Tibial artery (tissue), 4 donors: ENCODE measurements around the gene DHX35.

ENCODE experiments used
- DNase-seq, 2 donors: peaks; one replicate each; pipeline ENCODE4 v3.0.0-alpha.2; 2019
- H3K27ac ChIP-seq, 2 donors: fragments of 200-600 bp; sonication (generic) in 1 of 2; 1 replicate in 1 of 2; 2 replicates in 1 of 2; pipeline ENCODE4 v1.5.1; 2018 to 2019; ENCODE audit warnings: mild to moderate bottlenecking in 1 of 2
- H3K27me3 ChIP-seq, 2 donors: fragments of 200-600 bp; sonication (generic) in 1 of 2; one replicate each; pipeline versions ENCODE4 v1.5.1 to v1.6.0; 2016 to 2019
- H3K36me3 ChIP-seq, 3 donors: fragments of 200-600 bp; sonication (generic) in 2 of 3; one replicate each; pipeline ENCODE4 v1.5.1; 2016 to 2019; ENCODE audit warnings: mild to moderate bottlenecking in 2 of 3
- H3K4me1 ChIP-seq, 4 donors: fragments of 200-600 bp; sonication (generic) in 2 of 4; 1 replicate in 3 of 4; 2 replicates in 1 of 4; pipeline ENCODE4 v1.5.1; 2016 to 2019
- H3K4me3 ChIP-seq, 2 donors: fragments of 200-600 bp; sonication (generic) in 1 of 2; 1 replicate in 1 of 2; 2 replicates in 1 of 2; pipeline ENCODE4 v1.5.1; 2018 to 2019; ENCODE audit warnings: mild to moderate bottlenecking in 2 of 2
- H3K9me3 ChIP-seq, 3 donors: fragments of 200-600 bp; sonication (generic) in 1 of 3; one replicate each; pipeline ENCODE4 v1.5.1; 2016 to 2019
- intact Hi-C: fragments of 100-400 bp; cut with DNase I; formaldehyde crosslinking; loops from one replicate; pipeline ENCODE4 v1.15.0; 2023; ENCODE audit warnings: low total_unique reads
- TF ChIP-seq, protein P1 (sequence below), 2 experiments: fragments of 200-600 bp in 1 of 2; fragments of 450-650 bp in 1 of 2; IDR thresholded peaks; one replicate each; pipeline ENCODE4 v1.5.1; 2017 to 2019; ENCODE audit warnings: antibody characterized with exemption in 2 of 2, mild to moderate bottlenecking in 1 of 2, moderate library complexity in 1 of 2

DHX35 gene

DNA sequence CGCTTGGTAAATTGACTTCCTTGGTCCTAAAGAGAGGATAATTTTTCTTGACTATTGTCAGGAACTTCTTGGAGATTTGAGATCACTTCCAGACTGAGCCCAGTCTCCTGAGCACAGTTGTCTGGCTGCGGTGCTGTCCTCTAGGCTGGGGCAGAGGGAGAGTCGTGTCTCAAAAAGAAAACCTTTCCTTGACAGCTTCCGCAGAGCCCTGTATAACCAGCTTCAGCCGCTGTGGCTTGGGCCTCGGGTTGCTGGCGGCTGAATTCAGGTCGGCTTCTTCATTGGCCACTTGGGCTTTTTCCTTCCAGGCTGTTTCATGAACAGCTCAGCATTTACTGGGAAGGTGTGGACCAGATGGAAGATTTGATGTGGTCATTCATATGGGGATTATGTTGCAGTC, 75.9 kb downstream of the DHX35 start:
- H3K9me3 ChIP-seq = no peaks in the 10 kb centered on the region
- DNase-seq = no peak
- H3K27me3 ChIP-seq = no peaks in the 10 kb centered on the region
- no peak overlapping the region for H3K27ac ChIP-seq
- H3K4me1 ChIP-seq = peaks cover 0 to 5% (median 0%) of the 10 kb centered on the region in 4 donors
- intact Hi-C loops = loop anchor here (2.0 kb wide), 1 partner anchor 73 kb away; no protein-coding TSS in a partner anchor
- TF ChIP-seq, protein P1, sequence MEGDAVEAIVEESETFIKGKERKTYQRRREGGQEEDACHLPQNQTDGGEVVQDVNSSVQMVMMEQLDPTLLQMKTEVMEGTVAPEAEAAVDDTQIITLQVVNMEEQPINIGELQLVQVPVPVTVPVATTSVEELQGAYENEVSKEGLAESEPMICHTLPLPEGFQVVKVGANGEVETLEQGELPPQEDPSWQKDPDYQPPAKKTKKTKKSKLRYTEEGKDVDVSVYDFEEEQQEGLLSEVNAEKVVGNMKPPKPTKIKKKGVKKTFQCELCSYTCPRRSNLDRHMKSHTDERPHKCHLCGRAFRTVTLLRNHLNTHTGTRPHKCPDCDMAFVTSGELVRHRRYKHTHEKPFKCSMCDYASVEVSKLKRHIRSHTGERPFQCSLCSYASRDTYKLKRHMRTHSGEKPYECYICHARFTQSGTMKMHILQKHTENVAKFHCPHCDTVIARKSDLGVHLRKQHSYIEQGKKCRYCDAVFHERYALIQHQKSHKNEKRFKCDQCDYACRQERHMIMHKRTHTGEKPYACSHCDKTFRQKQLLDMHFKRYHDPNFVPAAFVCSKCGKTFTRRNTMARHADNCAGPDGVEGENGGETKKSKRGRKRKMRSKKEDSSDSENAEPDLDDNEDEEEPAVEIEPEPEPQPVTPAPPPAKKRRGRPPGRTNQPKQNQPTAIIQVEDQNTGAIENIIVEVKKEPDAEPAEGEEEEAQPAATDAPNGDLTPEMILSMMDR (IDR thresholded peaks at IDR 0.05) = no peak
- H3K4me3 ChIP-seq = no peak overlapping the region
- peaks cover 45 to 98% (median 76%) of the 10 kb centered on the region in 3 donors for H3K36me3 ChIP-seq

DNA sequence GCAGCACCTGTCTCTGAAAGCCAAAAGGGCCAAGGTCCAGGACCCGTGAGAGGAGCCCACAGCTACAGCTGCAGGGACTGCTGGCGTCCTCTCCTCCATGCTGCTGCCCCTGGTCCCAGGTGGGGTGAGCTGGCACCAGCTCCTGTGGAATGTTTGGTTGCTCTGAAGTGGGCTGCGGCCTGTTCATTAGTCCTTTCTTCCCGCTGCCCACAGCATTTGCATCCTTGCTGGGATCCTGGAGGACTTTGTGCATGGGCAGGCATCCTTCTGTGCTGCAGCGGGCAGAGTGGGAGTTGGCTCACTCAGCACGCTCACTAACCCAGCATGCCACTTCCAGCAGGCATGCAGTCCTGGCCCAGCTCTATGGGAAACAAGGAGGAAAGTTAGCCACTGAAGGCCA, 76.4 kb downstream of the DHX35 start:
- peaks cover 0 to 5% (median 0%) of the 10 kb centered on the region in 4 donors for H3K4me1 ChIP-seq
- no peak overlapping the region for H3K27ac ChIP-seq
- no peak for DNase-seq
- no peaks in the 10 kb centered on the region for H3K27me3 ChIP-seq
- no peak overlapping the region for H3K4me3 ChIP-seq
- intact Hi-C loops = loop anchor here (2.0 kb wide), 1 partner anchor 74 kb away; no protein-coding TSS in a partner anchor
- H3K9me3 ChIP-seq = no peaks in the 10 kb centered on the region
- H3K36me3 ChIP-seq = peaks cover 44 to 96% (median 77%) of the 10 kb centered on the region in 3 donors
- TF ChIP-seq, protein P1 (IDR thresholded peaks at IDR 0.05) = no peak

DNA sequence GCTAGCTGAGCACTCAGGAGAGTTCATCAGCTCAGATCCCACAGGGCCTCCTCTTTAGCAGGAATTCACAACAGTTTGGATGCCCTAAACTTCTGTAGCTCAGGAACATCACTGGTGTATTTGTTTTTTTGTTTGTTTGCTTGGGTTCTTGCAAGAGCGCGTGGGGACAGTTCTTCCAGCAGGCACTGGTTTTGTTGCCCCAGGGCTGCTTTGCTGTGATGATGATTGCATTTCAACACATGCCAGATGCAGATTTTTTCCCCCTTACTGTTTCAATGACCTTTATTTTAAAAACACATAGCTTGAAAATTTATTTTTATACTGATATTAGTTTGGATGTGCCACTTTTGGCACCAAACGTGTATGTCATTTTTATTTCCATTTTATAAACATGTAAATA, 77.1 kb downstream of the DHX35 start:
- no peak overlapping the region for H3K4me3 ChIP-seq
- TF ChIP-seq, protein P1 (IDR thresholded peaks at IDR 0.05) = no peak
- intact Hi-C loops = loop anchor here (2.0 kb wide), 1 partner anchor 74 kb away; no protein-coding TSS in a partner anchor
- H3K27ac ChIP-seq = no peak overlapping the region
- H3K36me3 ChIP-seq = peaks cover 40 to 88% (median 70%) of the 10 kb centered on the region in 3 donors
- peaks cover 0 to 5% (median 0%) of the 10 kb centered on the region in 4 donors for H3K4me1 ChIP-seq
- H3K27me3 ChIP-seq = no peaks in the 10 kb centered on the region
- no peaks in the 10 kb centered on the region for H3K9me3 ChIP-seq
- DNase-seq = no peak

DNA sequence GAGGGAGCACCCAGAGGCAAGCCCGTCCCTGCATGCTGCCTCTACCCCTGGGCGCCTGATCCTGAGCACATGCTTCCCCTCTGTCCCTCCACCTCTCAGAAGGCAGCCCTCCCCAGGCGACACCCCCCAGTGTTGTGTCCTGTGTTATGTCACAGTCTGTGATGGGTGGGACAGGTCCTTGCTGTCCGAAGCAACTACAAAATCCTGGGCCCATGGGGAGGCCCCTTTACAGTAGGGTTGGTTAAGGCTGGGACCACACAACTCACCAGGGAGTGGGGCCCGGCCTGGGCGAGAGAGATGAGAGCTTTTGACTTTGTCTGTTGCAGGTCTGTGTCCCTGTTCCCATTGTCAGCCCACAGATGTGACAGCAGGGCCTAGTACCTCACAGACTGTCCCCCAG, 78.0 kb downstream of the DHX35 start:
- intact Hi-C loops = no loop called here
- H3K4me1 ChIP-seq = peaks cover 0 to 5% (median 0%) of the 10 kb centered on the region in 4 donors
- no peaks in the 10 kb centered on the region for H3K27me3 ChIP-seq
- no peak overlapping the region for H3K27ac ChIP-seq
- TF ChIP-seq, protein P1 (IDR thresholded peaks at IDR 0.05) = no peak
- H3K4me3 ChIP-seq = no peak overlapping the region
- peaks cover 33 to 80% (median 65%) of the 10 kb centered on the region in 3 donors for H3K36me3 ChIP-seq
- no peaks in the 10 kb centered on the region for H3K9me3 ChIP-seq
- DNase-seq = no peak

DNA sequence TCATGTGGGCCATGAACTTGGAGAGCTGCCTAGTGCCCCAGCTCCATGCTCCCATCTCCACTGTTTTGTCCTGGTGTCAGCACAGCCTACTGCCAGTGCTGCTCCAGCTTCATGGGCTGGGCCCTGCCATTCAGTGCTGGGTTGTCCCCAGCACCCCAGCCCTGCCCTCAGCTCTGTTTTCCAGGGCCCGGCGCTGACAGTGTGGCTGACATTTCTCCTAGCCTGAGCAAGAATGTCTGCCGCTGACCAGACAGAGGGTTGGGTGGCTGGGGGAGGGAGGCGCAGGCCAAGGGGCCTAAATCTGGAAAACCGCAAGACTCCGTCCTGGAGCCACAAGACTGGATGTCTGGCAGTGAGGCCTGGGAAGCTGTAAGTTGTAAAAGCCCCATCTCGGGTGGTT, 78.9 kb downstream of the DHX35 start:
- intact Hi-C loops = no loop called here
- Histone ChIP-seq H3K27ac (no peak overlapping the region), H3K27me3 (no peaks in the 10 kb centered on the region), H3K4me3 (no peak overlapping the region), H3K4me1 (no peaks in the 10 kb centered on the region), H3K36me3 (peaks cover 24 to 70% (median 56%) of the 10 kb centered on the region in 3 donors), H3K9me3 (no peaks in the 10 kb centered on the region)
- peak in 1 of 2 donors; percentile 53 for DNase-seq
- TF ChIP-seq, protein P1 (IDR thresholded peaks at IDR 0.05) = no peak
